ENCODE data around the gene LRIT1.
A peak's percentile ranks its signal among the peaks of the same experiment; 100 is the strongest.
"Not testable (repeated sequence)": the region's sequence is repeated elsewhere in the genome, so short reads cannot be mapped to it uniquely, and the experiment has no call there.

LRIT1 gene, protein sequence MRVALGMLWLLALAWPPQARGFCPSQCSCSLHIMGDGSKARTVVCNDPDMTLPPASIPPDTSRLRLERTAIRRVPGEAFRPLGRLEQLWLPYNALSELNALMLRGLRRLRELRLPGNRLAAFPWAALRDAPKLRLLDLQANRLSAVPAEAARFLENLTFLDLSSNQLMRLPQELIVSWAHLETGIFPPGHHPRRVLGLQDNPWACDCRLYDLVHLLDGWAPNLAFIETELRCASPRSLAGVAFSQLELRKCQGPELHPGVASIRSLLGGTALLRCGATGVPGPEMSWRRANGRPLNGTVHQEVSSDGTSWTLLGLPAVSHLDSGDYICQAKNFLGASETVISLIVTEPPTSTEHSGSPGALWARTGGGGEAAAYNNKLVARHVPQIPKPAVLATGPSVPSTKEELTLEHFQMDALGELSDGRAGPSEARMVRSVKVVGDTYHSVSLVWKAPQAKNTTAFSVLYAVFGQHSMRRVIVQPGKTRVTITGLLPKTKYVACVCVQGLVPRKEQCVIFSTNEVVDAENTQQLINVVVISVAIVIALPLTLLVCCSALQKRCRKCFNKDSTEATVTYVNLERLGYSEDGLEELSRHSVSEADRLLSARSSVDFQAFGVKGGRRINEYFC

DNA sequence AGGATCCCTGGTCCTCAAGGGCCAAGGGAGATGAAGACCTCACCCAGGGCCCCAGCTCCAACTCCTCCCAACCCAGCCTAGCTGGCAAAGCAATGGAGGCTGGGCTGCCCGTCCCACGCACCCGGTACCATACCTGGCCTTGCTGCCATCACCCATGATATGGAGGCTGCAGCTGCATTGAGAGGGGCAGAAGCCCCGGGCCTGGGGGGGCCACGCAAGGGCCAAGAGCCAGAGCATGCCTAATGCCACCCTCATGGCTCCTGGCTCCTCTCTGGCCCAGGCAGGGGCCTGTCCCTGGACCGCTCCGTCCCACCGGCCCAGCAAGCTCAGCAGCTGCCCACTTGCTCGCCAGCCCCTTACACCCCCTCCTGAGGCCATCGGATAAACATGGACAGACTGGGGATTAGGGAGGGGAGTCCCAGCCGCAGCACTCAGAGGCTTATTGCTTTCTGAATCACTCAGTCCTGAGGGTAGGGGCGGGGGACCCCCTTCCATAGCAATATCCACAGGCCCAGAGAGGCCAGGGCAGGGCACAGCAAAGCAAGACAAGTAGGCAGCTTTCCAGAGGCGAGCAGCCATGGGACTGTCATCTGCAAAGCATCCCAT lies at the start of gene LRIT1:
Gene LRIT1 (minus strand): TSS at position 362 of the 606 bp plus-strand sequence. CDS start 107 bp downstream, at position 255.
- DNase-seq = no peak

DNA sequence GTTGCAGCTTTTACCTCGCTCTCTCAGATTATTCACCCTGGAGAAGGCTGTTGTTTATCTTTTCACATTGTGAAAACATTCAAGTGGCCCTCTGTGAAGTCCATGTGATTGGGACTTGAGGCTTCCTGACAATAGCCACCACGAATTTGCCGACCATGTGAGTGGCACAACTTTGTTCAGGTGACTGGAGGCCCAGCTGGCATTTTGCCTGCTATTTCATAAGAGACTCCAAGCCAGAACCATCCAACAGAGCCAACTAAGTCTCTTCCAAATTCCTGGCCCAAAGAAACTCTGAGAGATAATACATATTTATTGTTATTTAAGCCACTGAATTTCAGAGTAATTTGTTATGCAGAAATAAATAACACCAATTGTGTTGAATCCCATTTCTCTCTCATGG lies 48.9 kb upstream of the LRIT1 start:
- DNase-seq = no peak

DNA sequence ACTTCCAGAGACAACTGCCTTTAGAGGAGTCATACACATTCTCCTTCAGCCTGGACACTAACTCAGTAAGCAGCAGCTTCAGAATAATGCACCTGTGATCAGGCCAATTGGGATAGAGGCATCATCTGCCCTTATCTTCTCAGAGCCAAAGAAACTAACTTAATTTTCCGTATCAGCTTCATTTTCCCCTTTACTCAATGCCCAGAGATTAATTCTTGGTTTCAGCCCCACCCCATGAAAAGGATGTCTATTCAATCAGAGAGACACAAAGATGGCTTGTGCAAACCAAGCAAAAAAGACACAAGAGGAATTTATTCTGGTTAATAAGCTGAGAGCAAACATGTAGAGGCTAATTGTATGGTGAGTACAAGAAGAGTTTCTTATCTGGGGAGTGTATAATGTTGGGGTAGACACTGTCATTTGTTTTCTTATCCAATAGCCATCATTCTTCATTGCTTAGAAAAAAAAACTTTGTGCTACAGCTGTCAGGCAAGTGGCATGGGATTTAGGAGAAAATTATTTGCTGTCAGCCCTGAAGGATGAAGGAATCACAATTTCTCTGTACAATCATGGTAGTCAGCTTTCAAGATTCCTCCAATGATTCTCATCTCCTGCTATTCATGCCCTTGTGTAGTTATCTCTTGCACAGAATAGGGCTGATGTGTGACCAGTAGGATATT lies 48.3 kb upstream of the LRIT1 start:
- DNase-seq = no peak

DNA sequence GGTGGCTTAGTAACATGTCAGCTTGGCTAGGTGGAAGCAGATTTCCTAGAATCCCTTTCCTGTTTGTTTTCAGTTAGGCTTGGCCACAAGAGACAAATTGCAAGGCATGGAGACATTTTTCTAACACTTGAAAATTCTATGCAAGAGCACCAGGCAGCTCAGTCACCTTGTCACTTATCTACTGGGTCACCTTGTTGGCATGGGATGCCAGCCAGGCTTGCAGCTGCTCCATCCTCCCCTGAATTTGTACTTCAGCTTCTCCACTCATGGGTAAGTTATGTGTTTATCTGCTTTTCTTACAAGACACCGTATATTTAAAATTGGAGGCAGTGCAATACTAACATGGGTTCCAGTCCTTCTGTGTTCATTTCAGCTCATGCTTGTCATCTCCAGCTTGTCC lies 46.8 kb upstream of the LRIT1 start:
- DNase-seq = no peak

DNA sequence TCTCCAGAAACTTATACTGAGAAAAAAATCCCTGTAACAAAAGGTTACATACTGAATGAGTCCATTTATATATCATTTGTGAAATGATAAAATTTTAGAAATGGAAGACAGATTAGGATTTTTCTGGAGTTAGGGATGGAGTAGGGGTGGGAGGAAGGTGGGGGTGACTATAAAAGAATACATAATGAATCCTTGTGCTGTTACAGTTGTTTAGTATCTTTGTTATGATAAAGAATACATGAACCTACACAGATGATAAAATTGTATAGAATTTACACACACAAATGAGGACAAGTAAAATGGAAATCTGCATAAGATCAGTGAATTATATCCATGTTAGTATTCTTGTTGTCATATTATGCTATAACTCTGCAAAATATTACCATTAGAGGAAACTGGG lies 45.3 kb upstream of the LRIT1 start:
- no peak for DNase-seq

DNA sequence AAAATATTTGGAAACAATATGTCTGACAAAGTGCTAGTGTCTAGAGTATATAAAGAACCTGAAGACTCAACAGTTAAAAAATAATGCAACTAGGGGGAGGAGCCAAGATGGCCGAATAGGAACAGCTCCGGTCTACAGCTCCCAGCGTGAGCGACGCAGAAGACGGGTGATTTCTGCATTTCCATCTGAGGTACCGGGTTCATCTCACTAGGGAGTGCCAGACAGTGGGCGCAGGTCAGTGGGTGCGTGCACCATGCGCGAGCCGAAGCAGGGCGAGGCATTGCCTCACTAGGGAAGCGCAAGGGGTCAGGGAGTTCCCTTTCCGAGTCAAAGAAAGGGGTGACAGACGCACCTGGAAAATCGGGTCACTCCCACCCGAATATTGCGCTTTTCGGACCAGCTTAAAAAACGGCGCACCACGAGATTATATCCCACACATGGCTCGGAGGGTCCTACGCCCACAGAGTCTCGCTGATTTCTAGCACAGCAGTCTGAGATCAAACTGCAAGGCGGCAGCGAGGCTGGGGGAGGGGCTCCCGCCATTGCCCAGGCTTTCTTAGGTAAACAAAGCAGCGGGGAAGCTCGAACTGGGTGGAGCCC lies 38.6 kb upstream of the LRIT1 start:
- DNase-seq = not testable (repeated sequence)

DNA sequence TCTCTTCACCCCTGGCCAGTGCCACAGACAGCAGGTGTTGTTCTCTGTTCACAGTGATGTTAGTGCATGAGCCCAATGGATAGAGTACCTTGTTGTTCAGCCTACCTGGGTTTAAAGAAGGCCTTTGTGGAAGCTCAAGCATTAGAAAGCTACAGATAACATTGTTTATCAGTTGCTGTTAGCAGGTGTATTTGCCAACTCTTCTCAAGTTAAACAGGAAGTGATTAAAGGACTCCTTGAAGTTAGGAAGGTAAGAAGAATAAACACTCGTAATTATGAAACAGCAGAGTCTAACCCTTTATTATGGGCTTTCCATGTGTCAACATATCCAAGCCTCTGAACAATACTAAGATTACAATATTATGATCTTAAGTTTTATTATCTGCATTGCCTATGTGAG lies 29.4 kb upstream of the LRIT1 start:
- DNase-seq = no peak

DNA sequence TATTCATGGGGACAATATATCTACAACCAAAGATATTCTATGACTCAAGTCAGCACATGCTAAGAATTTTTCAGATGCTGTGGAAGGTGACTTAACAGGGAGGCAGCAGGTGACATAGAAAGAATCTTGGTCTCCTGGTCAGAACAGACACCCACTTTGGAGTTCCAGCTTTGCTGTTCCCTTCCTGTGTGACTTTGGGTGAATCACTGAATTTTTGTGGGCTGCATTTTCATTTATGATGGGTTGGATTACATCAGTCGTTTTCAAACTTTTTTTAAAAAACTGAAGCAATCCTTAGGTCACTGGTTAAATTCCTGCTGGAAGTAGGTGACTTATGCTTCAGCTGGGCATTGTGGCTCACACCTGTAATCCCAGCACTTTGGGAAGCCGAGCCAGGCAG lies 28.4 kb upstream of the LRIT1 start:
- peak; percentile 89 for DNase-seq

DNA sequence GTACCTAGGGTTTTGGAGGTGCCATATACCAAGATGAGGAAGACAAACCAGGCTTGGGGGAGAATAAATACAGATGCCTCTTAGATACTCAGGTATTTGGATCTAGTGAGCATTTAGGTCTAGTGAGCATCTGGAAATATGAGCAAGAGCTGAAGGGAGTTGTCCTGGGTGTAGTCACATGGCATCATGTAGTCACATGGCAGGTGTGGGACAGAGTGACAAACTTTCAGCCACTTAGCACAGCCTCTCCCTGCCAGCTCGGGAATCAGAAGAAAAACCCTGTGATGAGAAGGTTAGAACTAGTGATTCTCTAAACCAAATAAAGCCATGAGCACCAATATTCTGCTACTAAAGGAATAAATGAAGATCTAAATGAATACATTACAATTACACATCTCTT lies 27.8 kb upstream of the LRIT1 start:
- DNase-seq = no peak

DNA sequence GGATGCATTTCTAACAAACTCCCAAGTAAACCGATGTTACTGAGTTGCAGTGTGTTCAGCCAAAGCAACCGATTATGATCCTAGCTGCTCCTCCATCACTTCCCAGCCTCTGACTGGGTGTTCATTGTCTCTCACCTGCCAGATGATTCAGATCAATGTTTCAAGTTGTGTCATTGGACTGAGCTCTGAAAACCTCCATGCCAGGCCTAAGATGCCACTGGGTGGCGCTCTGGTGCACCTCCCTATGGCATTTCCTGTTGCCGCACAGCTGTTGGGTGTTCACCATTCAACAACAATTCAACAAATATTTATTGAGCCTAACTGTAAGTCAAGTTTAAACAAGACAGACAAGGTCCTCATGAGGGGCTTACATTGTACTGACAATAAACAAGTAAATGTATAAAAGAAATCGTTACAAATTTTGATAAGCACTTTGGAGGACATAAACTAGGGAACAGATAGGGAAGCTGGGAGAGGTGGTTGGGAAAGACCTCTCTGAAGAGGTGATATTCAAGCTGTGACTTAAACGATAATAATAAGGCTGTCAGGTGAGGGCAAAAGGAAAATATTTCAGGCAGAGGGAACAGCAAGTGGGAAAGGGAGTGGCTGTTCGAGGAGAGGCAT lies 26.3 kb upstream of the LRIT1 start:
- DNase-seq = peak; percentile 35

DNA sequence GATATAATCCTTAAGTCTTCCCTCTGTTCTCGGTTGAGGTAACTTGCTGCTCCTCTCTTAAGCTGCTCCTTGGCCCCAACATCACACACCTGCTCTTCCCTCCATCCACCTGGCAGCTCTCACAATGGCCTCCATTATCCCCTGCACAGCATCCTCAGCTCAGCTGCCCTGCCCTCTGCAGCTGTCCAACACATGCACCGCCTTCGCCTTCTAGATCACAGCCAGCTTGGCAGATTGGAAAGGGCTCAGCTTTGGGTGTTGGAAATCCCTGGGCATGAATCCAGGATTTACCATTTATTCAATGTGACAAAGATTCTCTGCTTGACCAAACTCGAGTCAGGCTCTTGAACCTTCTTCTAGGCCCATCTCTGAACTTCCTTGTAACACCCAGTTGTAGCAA lies 24.1 kb upstream of the LRIT1 start:
- no peak for DNase-seq

DNA sequence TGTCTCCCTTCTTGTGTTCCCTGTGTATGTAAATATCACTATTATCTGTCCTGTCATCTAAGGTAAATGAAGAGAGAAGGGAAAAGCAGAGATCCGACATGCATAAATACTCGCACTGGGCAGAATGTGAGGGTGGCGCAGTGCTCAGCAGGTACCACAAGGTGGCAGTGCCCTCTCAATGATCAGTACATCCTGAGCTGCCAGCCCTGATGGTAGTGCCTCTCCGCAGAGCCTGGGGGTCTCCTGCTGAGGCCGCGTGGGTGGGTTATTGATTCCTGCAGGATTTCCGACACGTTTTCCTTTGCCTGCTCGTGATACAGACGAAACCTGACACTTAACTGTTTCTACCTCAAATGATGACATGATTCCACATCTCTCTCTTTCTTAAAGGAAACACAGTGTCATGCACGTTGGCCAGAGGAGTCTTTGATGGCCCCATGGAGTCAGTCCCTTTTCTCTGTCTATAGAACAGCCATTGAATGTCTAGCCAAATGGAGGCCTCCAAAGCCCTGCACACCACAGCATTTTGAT lies 23.3 kb upstream of the LRIT1 start:
- peak; percentile 54 for DNase-seq

DNA sequence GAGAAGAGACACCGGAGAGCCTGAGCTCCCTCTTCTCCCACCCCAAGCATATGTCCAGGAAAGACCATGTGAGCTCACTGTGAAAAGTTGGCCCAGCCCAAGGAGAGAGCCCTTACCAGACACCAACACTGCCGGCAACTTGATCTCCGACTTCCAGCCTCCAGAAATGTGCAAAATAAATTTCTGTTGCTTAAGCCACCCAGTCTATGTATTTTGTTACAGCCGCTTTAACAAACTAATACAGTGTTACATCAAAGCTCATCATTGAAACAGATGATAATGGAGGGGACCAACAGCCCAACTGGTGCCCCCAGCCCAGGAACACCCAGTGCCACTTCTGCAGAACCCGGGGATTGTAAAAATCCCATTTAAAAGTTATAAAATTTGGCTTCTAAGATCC lies 22.4 kb upstream of the LRIT1 start:
- DNase-seq = no peak

DNA sequence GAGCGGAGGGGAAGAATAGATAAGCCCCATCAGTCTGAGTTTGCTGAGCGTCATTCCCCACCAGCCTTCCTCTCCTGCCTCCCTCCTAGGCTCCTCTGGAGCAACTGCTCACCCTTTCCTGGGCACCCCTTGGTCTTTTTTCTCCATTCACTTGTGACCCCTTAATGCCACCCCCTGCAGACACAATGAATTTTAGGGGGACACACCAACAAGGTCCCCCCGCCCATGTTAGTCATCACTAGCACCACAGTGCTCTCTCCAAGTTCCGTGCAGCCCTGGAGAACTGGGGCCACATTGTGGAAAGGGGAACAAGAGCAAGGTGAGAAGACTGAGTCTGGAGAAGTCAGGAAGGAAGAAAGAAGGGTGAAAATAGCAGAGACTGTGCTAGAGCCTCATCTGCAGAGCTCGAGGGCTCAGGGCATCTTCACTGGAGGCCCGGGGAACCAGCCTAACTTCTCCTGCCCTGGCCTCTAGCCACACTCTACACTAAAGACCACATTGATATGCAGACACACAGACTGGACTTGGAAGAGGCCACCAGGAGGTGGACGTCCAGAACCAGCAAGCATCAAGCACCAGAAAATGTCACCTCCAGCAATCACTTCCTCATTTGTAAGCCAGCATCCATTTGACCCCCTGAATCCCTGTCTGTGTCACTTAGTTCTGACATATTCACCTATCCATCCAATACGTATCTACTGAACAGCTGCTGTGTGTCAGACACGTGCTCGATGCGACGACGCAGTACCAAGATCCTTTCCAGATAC lies 21.0 kb upstream of the LRIT1 start:
- no peak for DNase-seq

DNA sequence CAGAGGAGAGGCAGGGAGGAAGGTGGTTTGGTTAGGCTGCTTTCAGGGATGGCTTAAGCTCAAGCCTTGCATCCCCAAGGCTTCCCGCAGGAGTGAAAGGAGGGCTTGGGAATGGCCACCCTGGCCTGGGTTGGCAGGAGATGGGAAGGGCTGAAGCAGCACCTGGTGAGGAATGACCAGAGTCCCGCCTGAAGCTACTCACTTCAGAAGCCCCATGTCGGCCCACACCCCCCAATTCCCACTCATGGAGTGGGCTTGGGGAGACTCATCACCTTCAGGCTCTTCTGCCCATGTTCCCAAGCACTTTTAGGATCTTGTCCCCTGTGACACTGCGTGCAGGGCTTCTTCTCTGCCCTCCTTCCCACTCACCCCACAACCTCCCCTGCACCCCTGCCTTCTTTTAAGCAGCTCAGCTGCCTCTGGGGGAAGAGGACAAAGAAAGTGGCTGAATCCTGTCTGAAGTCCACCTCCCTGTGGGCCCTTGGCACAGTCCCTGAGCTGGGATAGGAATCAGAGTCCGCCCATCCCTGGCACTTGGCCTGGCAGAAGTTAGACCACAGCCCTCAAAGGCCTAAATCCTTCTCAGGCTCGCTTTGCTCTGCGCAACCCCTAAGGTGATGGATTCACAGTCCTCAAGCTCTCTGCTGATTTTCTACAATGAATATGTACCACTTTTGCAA lies 20.0 kb upstream of the LRIT1 start:
- DNase-seq = no peak

DNA sequence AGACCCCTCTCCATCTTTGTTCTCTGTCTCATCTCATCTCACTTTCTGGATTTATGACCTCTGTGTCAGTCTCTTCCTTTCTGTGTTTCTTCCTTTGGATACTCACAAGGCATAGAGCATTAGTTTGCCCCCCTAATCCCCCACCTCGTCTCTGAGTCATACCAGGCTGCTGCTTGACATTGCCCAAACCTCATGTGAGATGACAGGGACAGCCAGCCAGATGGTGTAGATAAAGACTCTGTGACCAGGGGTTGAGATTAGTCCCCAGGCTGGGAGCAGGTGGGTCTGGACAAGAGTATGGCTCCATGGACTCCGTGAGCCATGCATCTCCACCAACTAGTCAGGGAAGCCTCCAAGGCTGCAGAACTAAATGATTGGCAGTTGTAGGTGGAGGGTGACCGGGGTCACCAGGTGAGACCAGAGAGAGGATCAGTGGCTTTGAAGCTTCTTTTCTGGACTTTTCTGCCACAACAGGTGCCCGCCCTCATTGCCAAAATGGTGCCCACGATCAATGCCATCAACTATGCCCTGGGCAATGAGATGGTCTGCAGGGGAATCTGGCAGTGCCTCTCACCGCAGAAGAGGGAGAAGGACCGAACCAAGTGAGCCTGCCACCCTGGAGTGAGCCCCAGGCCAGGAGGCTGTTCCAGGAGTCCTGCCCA lies 16.8 kb upstream of the LRIT1 start:
- DNase-seq = no peak

DNA sequence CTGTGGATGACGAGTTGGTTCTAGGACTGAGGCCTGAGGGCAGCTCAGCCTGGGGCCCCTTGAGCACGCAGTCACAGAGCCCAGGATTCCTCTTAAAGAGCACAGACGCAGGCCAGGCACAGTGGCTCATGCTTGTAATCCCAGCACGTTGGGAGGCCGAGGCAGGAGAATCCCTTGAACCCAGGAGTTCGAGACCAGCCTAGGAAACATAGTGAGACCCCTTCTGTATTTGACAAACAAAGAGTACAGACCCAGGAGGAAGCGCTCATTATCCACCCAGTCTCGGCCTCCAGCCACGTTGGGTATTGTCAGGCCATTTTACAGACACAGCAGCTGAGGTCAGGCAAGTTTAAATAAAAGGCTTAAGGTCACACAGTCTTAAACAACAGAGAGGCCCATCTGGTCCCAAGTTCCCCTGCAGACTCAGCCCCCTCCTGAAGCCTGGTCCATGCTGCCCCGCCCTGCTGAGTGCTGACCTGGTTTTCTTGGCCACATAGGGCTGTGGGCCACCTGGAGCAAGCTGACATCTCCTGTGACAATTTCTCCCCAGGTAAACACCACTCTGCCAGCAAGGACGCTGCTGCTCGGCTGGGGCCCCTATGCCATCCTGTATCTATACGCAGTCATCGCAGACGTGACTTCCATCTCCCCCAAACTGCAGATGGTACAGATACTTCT lies 16.1 kb upstream of the LRIT1 start:
- no peak for DNase-seq

DNA sequence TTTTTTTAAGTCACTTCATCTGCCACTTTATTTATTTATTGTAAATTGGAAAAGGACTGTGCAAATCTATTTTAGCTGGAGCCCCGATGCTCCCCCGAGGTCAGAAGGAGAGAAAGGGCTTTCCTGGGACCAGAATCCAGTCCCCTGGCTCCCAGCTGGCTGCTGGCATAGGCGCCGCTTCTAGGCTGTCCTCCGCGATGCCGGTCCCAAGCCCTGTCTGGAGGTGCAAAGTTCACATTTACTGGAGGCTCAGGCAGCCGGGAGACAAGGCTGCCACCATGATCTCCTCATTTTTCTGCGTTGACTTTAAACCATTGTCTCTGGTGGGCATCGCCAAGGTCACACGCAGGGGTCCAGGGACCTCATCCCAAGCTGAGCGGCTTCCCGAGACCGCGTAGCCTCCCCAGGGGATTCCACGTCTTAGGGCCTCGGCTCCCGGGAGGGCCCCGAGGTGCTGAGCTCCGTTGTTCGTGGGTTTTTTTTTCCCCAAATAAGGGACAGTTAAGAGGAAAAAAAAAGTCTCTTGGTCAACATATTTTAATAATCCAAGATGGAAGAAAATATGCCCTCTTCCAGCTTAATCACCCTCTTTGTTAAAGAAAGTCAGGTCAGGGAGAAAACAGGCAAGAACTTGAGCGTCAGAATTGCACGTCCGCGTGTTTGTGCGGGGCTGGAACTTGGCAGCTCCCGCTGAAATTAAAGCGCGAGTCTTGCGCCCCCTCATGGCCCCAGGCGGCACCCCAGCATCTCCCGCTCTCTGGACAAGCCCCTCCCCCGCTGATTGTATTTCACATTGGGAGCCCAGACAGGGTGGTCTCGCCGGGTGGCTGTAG lies 15.4 kb upstream of the LRIT1 start:
- DNase-seq = peak; percentile 28

Measured in fibroblast of upper back skin (primary cell).